OCI-M2 (cell line): ENCODE results near the gene ULK1.

Source experiments
- DNase-seq: peaks from one replicate; lab custom pipeline; 2025; ENCODE audit not compliant: unreplicated experiment; lab: John Stamatoyannopoulos, UW

ULK1 gene

DNA sequence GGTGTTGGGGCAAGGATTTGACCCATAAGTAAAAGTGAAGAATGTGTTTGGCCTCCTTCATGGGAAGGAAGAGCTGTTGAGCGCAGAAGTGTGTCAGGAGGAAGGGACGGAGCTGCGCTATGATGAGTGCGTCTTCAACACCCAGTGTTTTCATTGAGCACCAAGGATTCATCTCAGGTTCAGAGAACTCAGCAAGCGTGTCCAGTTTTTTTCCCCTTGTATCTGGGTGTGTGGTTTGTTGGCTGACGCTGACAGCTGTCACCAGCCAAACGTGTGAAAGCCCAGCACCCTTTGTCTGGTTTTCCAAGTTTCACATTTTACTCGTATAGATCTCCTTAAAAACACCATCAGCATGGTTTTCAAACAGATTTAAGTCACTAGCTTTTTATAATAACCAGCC is 67.6 kb downstream of the ULK1 start:
- no peak for DNase-seq

DNA sequence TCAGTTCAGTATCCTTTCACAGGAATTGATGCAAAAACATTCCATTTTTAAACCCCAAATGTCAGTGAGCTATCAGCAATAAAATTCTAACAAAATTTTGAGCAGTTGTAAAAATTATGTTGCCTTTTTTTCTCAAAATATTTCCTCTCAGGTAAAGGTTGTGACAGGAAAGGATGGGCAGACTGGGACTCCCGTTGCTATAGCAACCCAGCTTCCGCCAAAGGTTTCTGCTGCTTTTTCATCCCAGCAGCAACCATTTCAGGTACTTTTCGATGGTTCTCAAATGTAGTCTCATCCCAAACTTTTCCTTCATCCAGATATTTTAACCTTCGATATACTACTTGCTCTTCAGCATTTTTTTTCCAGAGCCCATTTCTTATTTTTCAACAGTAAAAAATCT is 69.0 kb downstream of the ULK1 start:
- no peak for DNase-seq

DNA sequence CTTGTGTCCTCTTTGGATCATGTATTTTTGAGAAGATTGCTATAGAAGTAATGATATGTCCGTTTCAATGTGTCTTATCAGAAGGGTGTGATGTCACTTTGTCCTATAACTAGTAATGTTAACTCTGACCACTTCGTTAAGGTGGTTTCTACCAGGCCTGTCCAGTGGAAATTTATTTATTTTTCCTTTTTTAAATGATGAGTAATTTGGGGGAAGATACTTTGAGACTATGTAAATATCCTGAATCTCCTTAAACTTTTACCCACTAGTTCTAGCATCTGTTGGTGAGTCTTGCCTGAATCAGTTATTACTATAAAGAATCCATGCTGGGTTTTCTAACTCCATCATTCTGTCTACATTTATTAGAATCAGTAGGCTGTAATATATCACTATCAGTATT is 70.7 kb downstream of the ULK1 start:
- DNase-seq = no peak

DNA sequence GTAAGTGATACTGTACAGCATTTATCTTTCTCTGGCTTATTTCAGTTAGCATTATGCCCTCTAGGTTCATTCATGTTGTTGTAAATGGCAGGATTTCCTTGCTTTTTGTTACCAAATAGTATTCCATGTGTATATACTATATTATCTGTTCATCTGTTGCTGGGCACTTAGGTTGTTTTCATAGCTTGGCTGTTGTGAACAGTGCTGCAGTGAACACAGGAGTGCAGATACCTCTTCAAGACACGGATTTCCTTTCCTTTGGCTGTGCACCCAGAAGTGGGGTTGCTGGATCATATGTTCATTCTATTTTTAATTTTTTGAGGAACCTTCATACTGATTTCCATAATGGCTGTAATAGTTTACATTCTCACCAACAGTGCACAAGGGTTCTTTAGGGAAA is 76.8 kb downstream of the ULK1 start:
- DNase-seq = no peak
